Gastrocnemius medialis (tissue), 4 donors: Measurements from ENCODE around the gene CELSR2. TPM values are rescaled to one million over a fixed set of nuclear protein-coding genes. Genes with fewer than 3 reads are reported as not detected.

ENCODE experiments used
- ATAC-seq, 2 donors: fragments of 150-250 bp; one replicate each; pipeline ENCODE4 v1.9.1; 2016
- DNase-seq, 2 donors: peaks; one replicate each; pipeline ENCODE4 v3.0.0-alpha.2; 2019
- H3K27ac ChIP-seq, 4 donors: fragments of 200-600 bp; sonication (generic); 1 replicate in 1 of 4; 2 replicates in 3 of 4; pipeline ENCODE4 v1.5.1; 2016 to 2018; ENCODE audit warnings: mild to moderate bottlenecking in 2 of 4, moderate library complexity in 1 of 4
- H3K27me3 ChIP-seq, 3 donors: fragments of 200-600 bp; sonication (generic) in 2 of 3; 1 replicate in 1 of 3; 2 replicates in 2 of 3; pipeline versions ENCODE4 v1.5.1 to v1.6.0; 2016 to 2019; ENCODE audit warnings: mild to moderate bottlenecking in 1 of 3, moderate library complexity in 1 of 3
- H3K36me3 ChIP-seq, 2 donors: fragments of 200-600 bp; sonication (generic) in 1 of 2; one replicate each; pipeline ENCODE4 v1.5.1; 2017 to 2018
- H3K4me1 ChIP-seq, 2 donors: fragments of 200-600 bp; sonication (generic) in 1 of 2; one replicate each; pipeline ENCODE4 v1.5.1; 2016 to 2017; ENCODE audit warnings: mild to moderate bottlenecking in 2 of 2
- H3K4me3 ChIP-seq, 4 donors: fragments of 200-600 bp; sonication (generic) in 3 of 4; 1 replicate in 1 of 4; 2 replicates in 3 of 4; pipeline ENCODE4 v1.5.1; 2016 to 2019; ENCODE audit warnings: mild to moderate bottlenecking in 2 of 4
- H3K9me3 ChIP-seq, 3 donors: fragments of 200-600 bp; sonication (generic) in 2 of 3; 1 replicate in 1 of 3; 2 replicates in 2 of 3; pipeline ENCODE4 v1.5.1; 2016 to 2019
- POLR2A ChIP-seq, 2 donors: fragments of 450-650 bp; IDR thresholded peaks; one replicate each; pipeline ENCODE4 v1.6.1; 2017; ENCODE audit warnings: antibody characterized with exemption in 2 of 2, mild to moderate bottlenecking in 2 of 2, moderate library complexity in 2 of 2
- in situ Hi-C, 4 donors: fragments of 200-750 bp; cut with MboI; loops; one replicate each; pipeline versions ENCODE4 v1.15.0 to v1.8.0; 2017; ENCODE audit warnings: low sequenced_read_pairs in 4 of 4
- intact Hi-C: fragments of 100-400 bp; cut with DNase I; formaldehyde crosslinking; loops from one replicate; pipeline ENCODE4 v1.15.1; 2023; ENCODE audit warnings: low total_unique reads
- total RNA-seq, 4 donors: library from RNA; depleted of rRNA; stranded (reverse); fragments of >200 nt; gene quantifications; one replicate each; pipeline versions ENCODE4 v1.1.0 to v1.2.3, GENCODE V29; 2016
- TF ChIP-seq, protein P1 (sequence below), 5 experiments: fragments of 450-650 bp in 3 of 5; fragments of 200-600 bp in 2 of 5; sonication (generic) in 2 of 5; IDR thresholded peaks in 4 of 5; conservative IDR thresholded peaks in 1 of 5; 1 replicate in 4 of 5; 2 replicates in 1 of 5; pipeline ENCODE4 v1.5.1; 2016 to 2019; ENCODE audit warnings: antibody characterized with exemption in 5 of 5, mild to moderate bottlenecking in 3 of 5, moderate library complexity in 3 of 5

CELSR2 gene
- total RNA-seq, 4 donors from 2014 or later, result 5.8 to 12.5 (median 7.9) TPM

DNA sequence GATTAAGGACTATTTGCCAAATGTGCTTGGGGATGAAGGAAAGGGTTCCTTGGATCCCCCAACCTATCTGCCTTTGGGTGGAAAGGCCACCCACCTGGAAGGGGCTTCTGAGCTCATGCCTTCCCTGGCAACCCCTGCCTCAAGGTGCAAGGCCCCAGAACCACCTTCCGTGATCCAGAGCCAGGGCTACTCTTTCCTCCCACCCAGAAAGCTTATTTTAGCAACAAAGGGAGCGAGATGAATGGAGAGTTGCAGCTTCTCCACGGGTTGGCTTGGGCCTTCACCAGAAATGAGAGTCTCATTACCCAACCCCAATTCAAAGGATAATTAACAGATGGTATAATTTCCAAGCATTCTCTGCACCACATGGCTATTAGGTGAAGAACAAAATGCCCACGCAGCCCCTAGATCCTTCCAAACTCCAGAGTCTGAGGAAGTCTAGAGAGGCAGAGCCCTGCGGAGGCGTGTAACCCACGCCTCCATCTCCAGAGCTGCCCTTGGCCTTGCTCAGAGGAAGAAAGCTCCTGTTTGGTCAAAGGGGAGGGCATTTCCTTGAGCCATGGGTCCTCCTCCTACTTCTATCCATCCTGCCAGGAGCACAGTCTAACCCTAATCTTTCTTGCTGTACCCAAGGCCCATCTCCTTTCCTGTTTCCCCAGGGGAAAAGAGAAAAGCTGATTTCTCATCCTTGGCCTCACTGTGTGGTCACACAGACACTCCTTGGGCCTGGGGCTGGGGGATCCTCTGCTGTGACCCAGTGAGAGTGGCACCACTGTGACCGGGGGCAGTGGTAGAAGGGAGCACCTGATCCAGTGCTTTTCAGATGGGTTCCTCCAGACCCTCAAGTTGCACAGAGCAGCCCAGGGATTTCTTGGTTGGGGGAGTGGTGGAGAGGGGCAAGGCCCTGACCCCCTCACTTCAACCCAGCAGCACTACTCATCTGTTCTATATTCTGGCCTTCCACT, 1.7 kb upstream of the CELSR2 start:
- Histone ChIP-seq H3K4me1 (peaks cover 10 to 19% of the 10 kb centered on the region in 2 donors), H3K9me3 (no peaks in the 10 kb centered on the region), H3K36me3 (no peaks in the 10 kb centered on the region), H3K4me3 (no peak overlapping the region), H3K27me3 (no peaks in the 10 kb centered on the region), H3K27ac (no peak overlapping the region)
- TF ChIP-seq, protein P1, sequence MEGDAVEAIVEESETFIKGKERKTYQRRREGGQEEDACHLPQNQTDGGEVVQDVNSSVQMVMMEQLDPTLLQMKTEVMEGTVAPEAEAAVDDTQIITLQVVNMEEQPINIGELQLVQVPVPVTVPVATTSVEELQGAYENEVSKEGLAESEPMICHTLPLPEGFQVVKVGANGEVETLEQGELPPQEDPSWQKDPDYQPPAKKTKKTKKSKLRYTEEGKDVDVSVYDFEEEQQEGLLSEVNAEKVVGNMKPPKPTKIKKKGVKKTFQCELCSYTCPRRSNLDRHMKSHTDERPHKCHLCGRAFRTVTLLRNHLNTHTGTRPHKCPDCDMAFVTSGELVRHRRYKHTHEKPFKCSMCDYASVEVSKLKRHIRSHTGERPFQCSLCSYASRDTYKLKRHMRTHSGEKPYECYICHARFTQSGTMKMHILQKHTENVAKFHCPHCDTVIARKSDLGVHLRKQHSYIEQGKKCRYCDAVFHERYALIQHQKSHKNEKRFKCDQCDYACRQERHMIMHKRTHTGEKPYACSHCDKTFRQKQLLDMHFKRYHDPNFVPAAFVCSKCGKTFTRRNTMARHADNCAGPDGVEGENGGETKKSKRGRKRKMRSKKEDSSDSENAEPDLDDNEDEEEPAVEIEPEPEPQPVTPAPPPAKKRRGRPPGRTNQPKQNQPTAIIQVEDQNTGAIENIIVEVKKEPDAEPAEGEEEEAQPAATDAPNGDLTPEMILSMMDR (IDR thresholded peaks at IDR 0.05 in 4 of 5, conservative IDR thresholded peaks at IDR 0.05 in 1 of 5), result no peak
- TF ChIP-seq POLR2A (IDR thresholded peaks at IDR 0.05), result no peak
- ATAC-seq, result no peak
- in situ Hi-C loops (no loop called here), intact Hi-C loops (no loop called here)
- DNase-seq, result peak in 1 of 2 donors; percentile 1

DNA sequence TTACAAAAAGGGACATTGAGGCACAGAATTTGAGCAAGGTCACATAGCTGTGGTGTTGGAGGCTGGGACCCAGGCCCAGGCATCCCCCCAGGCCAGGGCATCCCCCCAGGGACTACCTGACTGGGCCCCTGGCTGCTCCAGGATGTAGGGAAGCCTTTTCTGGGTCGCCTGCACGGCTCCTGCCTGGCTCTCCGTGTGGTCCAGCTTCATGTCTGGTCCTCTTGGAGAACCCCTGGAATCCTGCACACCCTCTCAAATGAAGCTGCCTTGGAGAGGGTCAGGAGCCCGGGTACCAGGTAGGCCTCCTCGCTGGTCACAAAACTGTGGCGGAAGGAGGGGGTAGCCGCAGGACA, 919 bp upstream of the CELSR2 start:
- DNase-seq, result no peak
- H3K27ac ChIP-seq, result no peak overlapping the region
- no peaks in the 10 kb centered on the region for H3K27me3 ChIP-seq
- no peak for ATAC-seq
- H3K9me3 ChIP-seq, result no peaks in the 10 kb centered on the region
- intact Hi-C loops (no loop called here), in situ Hi-C loops (no loop called here)
- no peaks in the 10 kb centered on the region for H3K36me3 ChIP-seq
- TF ChIP-seq, protein P1 (IDR thresholded peaks at IDR 0.05 in 4 of 5, conservative IDR thresholded peaks at IDR 0.05 in 1 of 5), result no peak
- no peak for TF ChIP-seq POLR2A (IDR thresholded peaks at IDR 0.05)
- H3K4me1 ChIP-seq, result peaks cover 13 to 23% of the 10 kb centered on the region in 2 donors
- H3K4me3 ChIP-seq, result no peak overlapping the region

DNA sequence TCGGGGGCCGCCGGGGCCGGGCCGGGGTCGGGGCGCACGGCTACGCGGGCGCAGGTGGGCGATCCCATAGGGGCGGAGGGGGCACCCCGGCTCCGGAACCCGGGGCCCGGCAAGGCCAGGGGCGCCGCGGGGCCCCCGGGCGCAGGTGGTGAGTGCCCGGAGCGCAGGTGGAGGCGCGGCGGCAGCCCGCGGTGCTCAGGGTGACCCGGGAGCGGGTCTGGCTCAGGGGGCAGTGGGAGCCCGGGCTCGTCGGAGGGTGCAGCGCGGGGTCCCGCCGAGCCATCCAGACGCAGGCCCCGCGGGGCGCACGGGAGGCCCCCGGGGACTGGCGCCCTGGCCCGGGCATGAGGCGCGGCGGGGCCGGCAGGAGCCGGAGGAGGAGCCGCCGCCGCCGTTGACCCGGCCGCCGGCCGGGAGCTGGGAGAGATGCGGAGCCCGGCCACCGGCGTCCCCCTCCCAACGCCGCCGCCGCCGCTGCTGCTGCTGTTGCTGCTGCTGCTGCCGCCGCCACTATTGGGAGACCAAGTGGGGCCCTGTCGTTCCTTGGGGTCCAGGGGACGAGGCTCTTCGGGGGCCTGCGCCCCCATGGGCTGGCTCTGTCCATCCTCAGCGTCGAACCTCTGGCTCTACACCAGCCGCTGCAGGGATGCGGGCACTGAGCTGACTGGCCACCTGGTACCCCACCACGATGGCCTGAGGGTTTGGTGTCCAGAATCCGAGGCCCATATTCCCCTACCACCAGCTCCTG, 489 bp downstream of the CELSR2 start:
- in situ Hi-C loops, result no loop called here
- H3K27ac ChIP-seq, result no peak overlapping the region
- H3K4me3 ChIP-seq, result peak overlapping the region; percentile 47 to 58 (median 52)
- H3K27me3 ChIP-seq, result no peaks in the 10 kb centered on the region
- TF ChIP-seq, protein P1 (IDR thresholded peaks at IDR 0.05 in 4 of 5, conservative IDR thresholded peaks at IDR 0.05 in 1 of 5), result no peak
- no peak for TF ChIP-seq POLR2A (IDR thresholded peaks at IDR 0.05)
- H3K36me3 ChIP-seq, result no peaks in the 10 kb centered on the region
- ATAC-seq (peak; percentile 30 to 54), DNase-seq (no peak)
- no peaks in the 10 kb centered on the region for H3K9me3 ChIP-seq
- intact Hi-C loops, result loop anchor here (1.0 kb wide), 2 partner anchors 10 to 234 kb away; no protein-coding TSS in a partner anchor
- H3K4me1 ChIP-seq, result peaks cover 22 to 28% of the 10 kb centered on the region in 2 donors

DNA sequence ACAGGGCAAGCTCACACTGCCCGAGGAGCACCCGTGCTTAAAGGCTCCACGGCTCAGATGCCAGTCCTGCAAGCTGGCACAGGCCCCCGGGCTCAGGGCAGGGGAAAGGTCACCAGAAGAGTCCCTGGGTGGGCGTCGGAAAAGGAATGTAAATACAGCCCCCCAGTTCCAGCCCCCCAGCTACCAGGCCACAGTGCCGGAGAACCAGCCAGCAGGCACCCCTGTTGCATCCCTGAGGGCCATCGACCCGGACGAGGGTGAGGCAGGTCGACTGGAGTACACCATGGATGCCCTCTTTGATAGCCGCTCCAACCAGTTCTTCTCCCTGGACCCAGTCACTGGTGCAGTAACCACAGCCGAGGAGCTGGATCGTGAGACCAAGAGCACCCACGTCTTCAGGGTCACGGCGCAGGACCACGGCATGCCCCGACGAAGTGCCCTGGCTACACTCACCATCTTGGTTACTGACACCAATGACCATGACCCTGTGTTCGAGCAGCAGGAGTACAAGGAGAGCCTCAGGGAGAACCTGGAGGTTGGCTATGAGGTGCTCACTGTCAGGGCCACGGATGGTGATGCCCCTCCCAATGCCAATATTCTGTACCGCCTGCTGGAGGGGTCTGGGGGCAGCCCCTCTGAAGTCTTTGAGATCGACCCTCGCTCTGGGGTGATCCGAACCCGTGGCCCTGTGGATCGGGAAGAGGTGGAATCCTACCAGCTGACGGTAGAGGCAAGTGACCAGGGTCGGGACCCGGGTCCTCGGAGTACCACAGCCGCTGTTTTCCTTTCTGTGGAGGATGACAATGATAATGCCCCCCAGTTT, 1.3 kb downstream of the CELSR2 start:
- H3K27me3 ChIP-seq, result no peaks in the 10 kb centered on the region
- in situ Hi-C loops, result no loop called here
- intact Hi-C loops, result no loop called here
- H3K36me3 ChIP-seq, result no peaks in the 10 kb centered on the region
- H3K9me3 ChIP-seq, result no peaks in the 10 kb centered on the region
- peaks cover 31 to 36% of the 10 kb centered on the region in 2 donors for H3K4me1 ChIP-seq
- no peak overlapping the region for H3K27ac ChIP-seq
- ATAC-seq, result no peak
- no peak for DNase-seq
- peak overlapping the region; percentile 47 to 58 (median 52) for H3K4me3 ChIP-seq
- TF ChIP-seq POLR2A (IDR thresholded peaks at IDR 0.05), result no peak
- TF ChIP-seq, protein P1 (IDR thresholded peaks at IDR 0.05 in 4 of 5, conservative IDR thresholded peaks at IDR 0.05 in 1 of 5), result no peak
